ENCODE results near the gene DAG1. TPM values are rescaled to one million over a fixed set of nuclear protein-coding genes. Genes with fewer than 3 reads are reported as not detected.

DAG1 gene
- total RNA-seq, 1 experiment from 2014 or later: 99.9 TPM

DNA sequence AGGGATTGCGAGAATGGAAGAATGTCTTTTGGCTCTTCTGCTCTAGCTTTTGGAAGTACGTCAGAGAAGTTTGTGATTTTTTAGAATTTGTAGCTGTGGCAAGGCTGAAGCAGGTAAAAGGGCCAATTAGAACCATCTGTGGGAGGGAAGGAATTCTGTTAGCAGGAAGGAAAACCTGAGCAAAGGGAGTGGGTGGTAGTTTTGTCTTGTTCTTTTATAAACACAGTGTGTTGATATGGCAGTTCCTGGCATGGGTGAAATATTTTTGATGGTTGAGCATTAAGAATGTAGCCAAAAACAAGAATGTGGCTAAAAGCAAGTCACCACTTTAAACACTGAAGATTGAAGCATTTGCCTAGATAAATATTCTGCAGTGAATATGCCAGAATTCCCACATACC, 23.8 kb downstream of the DAG1 start:
- H4K20me1 ChIP-seq (ENCODE audit: insufficient read depth): no peaks in the 10 kb centered on the region; the same call in 1 of the 2 replicates
- no peak overlapping the region for H3K9ac ChIP-seq (ENCODE audit: low read length)
- H3K4me2 ChIP-seq (ENCODE audit: low read length): no peak overlapping the region
- H3K27ac ChIP-seq (ENCODE audit: low read depth, low read length): no peak overlapping the region
- H2AFZ ChIP-seq (ENCODE audit: low read depth, low read length, poor library complexity, severe bottlenecking): no peak overlapping the region
- ATAC-seq (no peak), DNase-seq (ENCODE audit: low read depth, low spot score) (no peak)
- no peak overlapping the region for H3K4me3 ChIP-seq (replicated peaks in 1 of 2; ENCODE audit: low read depth in 1 of 2, low read length in 2 of 2)
- ChIA-PET RAD21 (ENCODE audit: low non-redundant PET in 1 of 2, low total read pairs in 2 of 2, uncharacterized antibody in 2 of 2, unreplicated experiment in 2 of 2) (no interaction called here), POLR2A (no interaction called here), CTCF (no interaction called here)
- TF ChIP-seq RAD21 (IDR thresholded peaks at IDR 0.05; ENCODE audit: low read depth) (no peak), JUND (IDR thresholded peaks at IDR 0.05) (no peak), POLR2A (IDR thresholded peaks at IDR 0.05; ENCODE audit: borderline replicate concordance, extremely low read depth, insufficient read depth, insufficient read length) (no peak), CBX3 (IDR thresholded peaks at IDR 0.05; ENCODE audit: low read depth) (no peak), EGR1 (IDR thresholded peaks at IDR 0.05; ENCODE audit: low read depth) (no peak), CEBPB (IDR thresholded peaks at IDR 0.05; ENCODE audit: low read depth) (no peak), SRF (IDR thresholded peaks at IDR 0.05; ENCODE audit: low read depth) (no peak), EZH2phosphoT487 (IDR thresholded peaks at IDR 0.05; ENCODE audit: borderline replicate concordance) (no peak), ZBTB33 (IDR thresholded peaks at IDR 0.05; ENCODE audit: extremely low read depth, insufficient replicate concordance, low read length) (no peak), ZNF274 (IDR thresholded peaks at IDR 0.05; ENCODE audit: low read depth, low read length) (no peak), EZH2 (IDR thresholded peaks at IDR 0.05) (no peak), POLR2AphosphoS5 (IDR thresholded peaks at IDR 0.05; ENCODE audit: low read depth, low read length) (no peak), SIN3A (IDR thresholded peaks at IDR 0.05; ENCODE audit: low read depth) (no peak), YY1 (IDR thresholded peaks at IDR 0.05; ENCODE audit: extremely low read depth, insufficient replicate concordance, low read depth, low read length) (no peak)
- TF ChIP-seq, protein P1, sequence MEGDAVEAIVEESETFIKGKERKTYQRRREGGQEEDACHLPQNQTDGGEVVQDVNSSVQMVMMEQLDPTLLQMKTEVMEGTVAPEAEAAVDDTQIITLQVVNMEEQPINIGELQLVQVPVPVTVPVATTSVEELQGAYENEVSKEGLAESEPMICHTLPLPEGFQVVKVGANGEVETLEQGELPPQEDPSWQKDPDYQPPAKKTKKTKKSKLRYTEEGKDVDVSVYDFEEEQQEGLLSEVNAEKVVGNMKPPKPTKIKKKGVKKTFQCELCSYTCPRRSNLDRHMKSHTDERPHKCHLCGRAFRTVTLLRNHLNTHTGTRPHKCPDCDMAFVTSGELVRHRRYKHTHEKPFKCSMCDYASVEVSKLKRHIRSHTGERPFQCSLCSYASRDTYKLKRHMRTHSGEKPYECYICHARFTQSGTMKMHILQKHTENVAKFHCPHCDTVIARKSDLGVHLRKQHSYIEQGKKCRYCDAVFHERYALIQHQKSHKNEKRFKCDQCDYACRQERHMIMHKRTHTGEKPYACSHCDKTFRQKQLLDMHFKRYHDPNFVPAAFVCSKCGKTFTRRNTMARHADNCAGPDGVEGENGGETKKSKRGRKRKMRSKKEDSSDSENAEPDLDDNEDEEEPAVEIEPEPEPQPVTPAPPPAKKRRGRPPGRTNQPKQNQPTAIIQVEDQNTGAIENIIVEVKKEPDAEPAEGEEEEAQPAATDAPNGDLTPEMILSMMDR (IDR thresholded peaks at IDR 0.05 in 2 of 3, conservative IDR thresholded peaks at IDR 0.05 in 1 of 3; ENCODE audit: borderline replicate concordance in 1 of 3, insufficient read depth in 1 of 3, low read depth in 2 of 3, low read length in 2 of 3): no peak
- TF ChIP-seq, protein P2, sequence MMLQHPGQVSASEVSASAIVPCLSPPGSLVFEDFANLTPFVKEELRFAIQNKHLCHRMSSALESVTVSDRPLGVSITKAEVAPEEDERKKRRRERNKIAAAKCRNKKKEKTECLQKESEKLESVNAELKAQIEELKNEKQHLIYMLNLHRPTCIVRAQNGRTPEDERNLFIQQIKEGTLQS (IDR thresholded peaks at IDR 0.05): no peak
- TF ChIP-seq, protein P3, sequence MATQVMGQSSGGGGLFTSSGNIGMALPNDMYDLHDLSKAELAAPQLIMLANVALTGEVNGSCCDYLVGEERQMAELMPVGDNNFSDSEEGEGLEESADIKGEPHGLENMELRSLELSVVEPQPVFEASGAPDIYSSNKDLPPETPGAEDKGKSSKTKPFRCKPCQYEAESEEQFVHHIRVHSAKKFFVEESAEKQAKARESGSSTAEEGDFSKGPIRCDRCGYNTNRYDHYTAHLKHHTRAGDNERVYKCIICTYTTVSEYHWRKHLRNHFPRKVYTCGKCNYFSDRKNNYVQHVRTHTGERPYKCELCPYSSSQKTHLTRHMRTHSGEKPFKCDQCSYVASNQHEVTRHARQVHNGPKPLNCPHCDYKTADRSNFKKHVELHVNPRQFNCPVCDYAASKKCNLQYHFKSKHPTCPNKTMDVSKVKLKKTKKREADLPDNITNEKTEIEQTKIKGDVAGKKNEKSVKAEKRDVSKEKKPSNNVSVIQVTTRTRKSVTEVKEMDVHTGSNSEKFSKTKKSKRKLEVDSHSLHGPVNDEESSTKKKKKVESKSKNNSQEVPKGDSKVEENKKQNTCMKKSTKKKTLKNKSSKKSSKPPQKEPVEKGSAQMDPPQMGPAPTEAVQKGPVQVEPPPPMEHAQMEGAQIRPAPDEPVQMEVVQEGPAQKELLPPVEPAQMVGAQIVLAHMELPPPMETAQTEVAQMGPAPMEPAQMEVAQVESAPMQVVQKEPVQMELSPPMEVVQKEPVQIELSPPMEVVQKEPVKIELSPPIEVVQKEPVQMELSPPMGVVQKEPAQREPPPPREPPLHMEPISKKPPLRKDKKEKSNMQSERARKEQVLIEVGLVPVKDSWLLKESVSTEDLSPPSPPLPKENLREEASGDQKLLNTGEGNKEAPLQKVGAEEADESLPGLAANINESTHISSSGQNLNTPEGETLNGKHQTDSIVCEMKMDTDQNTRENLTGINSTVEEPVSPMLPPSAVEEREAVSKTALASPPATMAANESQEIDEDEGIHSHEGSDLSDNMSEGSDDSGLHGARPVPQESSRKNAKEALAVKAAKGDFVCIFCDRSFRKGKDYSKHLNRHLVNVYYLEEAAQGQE (IDR thresholded peaks at IDR 0.05; ENCODE audit: low read depth): no peak
- BruUV-seq (replicated peaks): no TSS peak
- H3K9me2 ChIP-seq (ENCODE audit: insufficient read depth): no peaks in the 10 kb centered on the region
- H3K79me2 ChIP-seq (ENCODE audit: insufficient read depth, low read length): peaks cover 46% of the 10 kb centered on the region
- peaks cover 0 to 5% of the 10 kb centered on the region in 2 experiments; a peak in 2 of 4 replicates for H3K36me3 ChIP-seq (ENCODE audit: control insufficient read depth in 1 of 2, insufficient read depth in 2 of 2, low read length in 2 of 2)
- no peaks in the 10 kb centered on the region for H3K27me3 ChIP-seq (ENCODE audit: insufficient read depth, low read length)
- H3K4me1 ChIP-seq (ENCODE audit: control insufficient read depth in 1 of 2, insufficient read depth in 2 of 2, low read length in 2 of 2): peaks cover 0 to 10% of the 10 kb centered on the region in 2 experiments; a peak in 2 of 4 replicates
- intact Hi-C loops (cut with micrococcal nuclease): no loop called here
- H3K9me3 ChIP-seq (ENCODE audit: control insufficient read depth in 1 of 2, insufficient read depth in 1 of 2, low read depth in 1 of 2, low read length in 2 of 2): no peaks in the 10 kb centered on the region

Measured in HCT116 (cell line).